GM12873 (cell line): ENCODE data around the gene PPP2R5B.

Experiments used
- CTCF ChIP-seq: IDR thresholded peaks from 2 replicates; pipeline ENCODE4 v1.5.1; 2012; ENCODE audit warnings: low read depth, mild to moderate bottlenecking, moderate library complexity, low read length, control low read depth; ENCODE audit not compliant: insufficient read depth; ENCODE audit errors: missing control alignments

The PPP2R5B gene

GRCh38 chr11:64974124-64974523, 49.6 kb downstream of the PPP2R5B start:
- no peak for TF ChIP-seq CTCF

- no peak for TF ChIP-seq CTCF
These were observed 52.2 kb downstream of the PPP2R5B start for GRCh38 chr11:64976651-64977050.
